ENCODE data around the gene GABBR2.
"Not testable (repeated sequence)": the region's sequence is repeated elsewhere in the genome, so short reads cannot be mapped to it uniquely, and the experiment has no call there.

The GABBR2 gene

GRCh38 chr9:98468567-98469239, 240.0 kb downstream of the GABBR2 start:
- DNase-seq: no peak

- DNase-seq: no peak
Observed at GRCh38 chr9:98465799-98466198, 242.9 kb downstream of the GABBR2 start.

GRCh38 chr9:98464156-98464690, 244.5 kb downstream of the GABBR2 start:
- DNase-seq: not testable (repeated sequence)

- DNase-seq: no peak
Observed at GRCh38 chr9:98462310-98462709, 246.4 kb downstream of the GABBR2 start.

- DNase-seq: no peak
Observed at GRCh38 chr9:98460704-98461103, 248.0 kb downstream of the GABBR2 start.

- DNase-seq: no peak
Observed at GRCh38 chr9:98457726-98458370, 250.9 kb downstream of the GABBR2 start.

GRCh38 chr9:98456156-98456613, 252.6 kb downstream of the GABBR2 start:
- DNase-seq: no peak

GRCh38 chr9:98455256-98456155, 253.2 kb downstream of the GABBR2 start:
- no peak for DNase-seq

GRCh38 chr9:98453589-98454311, 255.0 kb downstream of the GABBR2 start:
- no peak for DNase-seq

- DNase-seq: no peak
Observed at GRCh38 chr9:98451576-98451975, 257.2 kb downstream of the GABBR2 start.

GRCh38 chr9:98450496-98450895, 258.2 kb downstream of the GABBR2 start:
- no peak for DNase-seq

GRCh38 chr9:98449871-98450270, 258.9 kb downstream of the GABBR2 start:
- DNase-seq: no peak

GRCh38 chr9:98445576-98445975, 263.2 kb downstream of the GABBR2 start:
- no peak for DNase-seq

- DNase-seq: no peak
Observed at GRCh38 chr9:98444601-98445000, 264.1 kb downstream of the GABBR2 start.

GRCh38 chr9:98442541-98442940, 266.2 kb downstream of the GABBR2 start:
- DNase-seq: no peak

- no peak for DNase-seq
Observed at GRCh38 chr9:98442114-98442513, 266.6 kb downstream of the GABBR2 start.

- no peak for DNase-seq
Observed at GRCh38 chr9:98438666-98439065, 270.1 kb downstream of the GABBR2 start.

- no peak for DNase-seq
Observed at GRCh38 chr9:98437458-98438034, 271.2 kb downstream of the GABBR2 start.

- no peak for DNase-seq
Observed at GRCh38 chr9:98432960-98433359, 275.8 kb downstream of the GABBR2 start.

- DNase-seq: no peak
Observed at GRCh38 chr9:98432134-98432533, 276.6 kb downstream of the GABBR2 start.

GRCh38 chr9:98430535-98431292, 278.0 kb downstream of the GABBR2 start:
- no peak for DNase-seq
